K562 (cell line): ENCODE measurements around the gene CCAR1. TPM values are rescaled to one million over a fixed set of nuclear protein-coding genes. Genes with fewer than 3 reads are reported as not detected.
A peak's percentile ranks its signal among the peaks of the same experiment; 100 is the strongest.
"Not testable (repeated sequence)": the region's sequence is repeated elsewhere in the genome, so short reads cannot be mapped to it uniquely, and the experiment has no call there.

Source experiments
- ATAC-seq: fragments of 200-7000 bp; cut with Tn5 transposase; 3 replicates; pipeline ENCODE4 v1.9.1; 2020; ENCODE audit warnings: moderate library complexity
- BruUV-seq: library from RNA; stranded (reverse); fragments of 400-500 nt; replicated peaks from 2 replicates; lab custom pipeline; 2021; lab: Mats Ljungman, UMichigan
- CTCF ChIA-PET: fragments of 300-600 bp; formaldehyde crosslinking; extraction: SDS; loops from one replicate; lab custom pipeline; 2021; ENCODE audit warnings: low intra/inter-chr PET ratio; lab: Yijun Ruan, JAX
- POLR2A ChIA-PET: fragments of 300-600, 350-650 bp; sonication (Branson Sonifier 250); formaldehyde crosslinking; extraction: SDS; loops from one replicate; lab custom pipeline; 2021; ENCODE audit warnings: antibody characterized with exemption, inconsistent platforms; lab: Yijun Ruan, JAX
- DNase-seq, 4 experiments: peaks; one replicate each; pipeline versions ENCODE4 v3.0.0 to v3.0.0-alpha.2; 2011 to 2018; ENCODE audit warnings: low spot score in 3 of 4, mixed read lengths in 3 of 4; ENCODE audit errors: extremely low read depth in 1 of 4
- FAIRE-seq: peaks from 2 replicates; lab custom pipeline; 2011; peaks lifted over from hg19 to GRCh38; lab: Jason Lieb, UNC
- H2AFZ ChIP-seq: 2 replicates; pipeline ENCODE4 v1.6.0; 2011; ENCODE audit warnings: low read depth, low read length, control low read depth, inconsistent platforms
- H3K27ac ChIP-seq: fragments of 200-600 bp; 3 replicates; pipeline ENCODE4 v1.8.0; 2011; ENCODE audit warnings: low read depth, mild to moderate bottlenecking, control low read depth, inconsistent platforms, low read length, moderate library complexity, mixed read lengths; ENCODE audit errors: extremely low read depth
- H3K27me3 ChIP-seq, 2 experiments: fragments of 300-600 bp in 1 of 2; 2 replicates in 1 of 2; 3 replicates in 1 of 2; pipeline versions ENCODE4 v1.6.0 to v1.8.0; 2011; ENCODE audit warnings: inconsistent platforms in 2 of 2, low read length in 2 of 2, mild to moderate bottlenecking in 1 of 2, mixed read lengths in 1 of 2, moderate library complexity in 1 of 2; ENCODE audit not compliant: control insufficient read depth in 2 of 2, insufficient read depth in 2 of 2
- H3K36me3 ChIP-seq: fragments of 300-600 bp; 3 replicates; pipeline ENCODE4 v1.8.0; 2011; ENCODE audit warnings: mild to moderate bottlenecking, low read length, inconsistent platforms; ENCODE audit not compliant: control insufficient read depth, insufficient read depth
- H3K4me1 ChIP-seq, 2 experiments: fragments of 200-600 bp in 1 of 2; replicated peaks in 1 of 2; 2 replicates in 1 of 2; 3 replicates in 1 of 2; pipeline versions ENCODE4 v1.5.1 to v1.8.0; 2011; ENCODE audit warnings: inconsistent platforms in 2 of 2, low read length in 2 of 2, mild to moderate bottlenecking in 1 of 2, mixed read lengths in 1 of 2, moderate library complexity in 1 of 2; ENCODE audit not compliant: control insufficient read depth in 2 of 2, insufficient read depth in 2 of 2
- H3K4me2 ChIP-seq: 2 replicates; pipeline ENCODE4 v1.6.1; 2011; ENCODE audit warnings: low read length, control low read depth, inconsistent platforms, mixed read lengths; ENCODE audit not compliant: insufficient read depth
- H3K4me3 ChIP-seq: fragments of 200-600 bp; sonication (generic), shearing (Covaris generic); 2 replicates; pipeline ENCODE4 v1.5.1; 2016; ENCODE audit warnings: control low read depth, inconsistent platforms
- H3K79me2 ChIP-seq: fragments of 200-600 bp; 3 replicates; pipeline ENCODE4 v1.8.0; 2011; ENCODE audit warnings: low read length, inconsistent platforms; ENCODE audit not compliant: control insufficient read depth, insufficient read depth
- H3K9ac ChIP-seq, 2 experiments: 2 replicates each; pipeline versions ENCODE4 v1.6.0 to v1.6.1; 2011; ENCODE audit warnings: low read depth in 2 of 2, low read length in 2 of 2, control low read depth in 1 of 2, inconsistent platforms in 1 of 2, mild to moderate bottlenecking in 1 of 2, mixed read lengths in 1 of 2; ENCODE audit not compliant: insufficient read depth in 1 of 2
- H3K9me1 ChIP-seq: one replicate; pipeline ENCODE4 v1.6.0; 2011; ENCODE audit warnings: inconsistent platforms, mild to moderate bottlenecking, low read length, moderate library complexity; ENCODE audit not compliant: control insufficient read depth, insufficient read depth
- H3K9me3 ChIP-seq: replicated peaks from 2 replicates; pipeline ENCODE4 v1.5.1; 2011; ENCODE audit warnings: low read depth, low read length, inconsistent platforms; ENCODE audit not compliant: control insufficient read depth, insufficient read depth
- H4K20me1 ChIP-seq: replicated peaks from 2 replicates; pipeline ENCODE4 v1.6.1; 2011; ENCODE audit warnings: low read length, inconsistent platforms, mixed read lengths; ENCODE audit not compliant: control insufficient read depth, insufficient read depth
- CEBPB ChIP-seq: fragments of 450-650 bp; IDR thresholded peaks from 2 replicates; pipeline ENCODE4 v1.6.1; 2016; ENCODE audit warnings: missing genetic modification characterization, missing compliant biosample characterization
- TARDBP ChIP-seq: fragments of 450-650 bp; IDR thresholded peaks from 2 replicates; pipeline ENCODE4 v1.6.1; 2016
- ZNF121 ChIP-seq: sonication (generic); formaldehyde crosslinking; conservative IDR thresholded peaks from 2 replicates; pipeline ENCODE4 v1.8.0; 2022; ENCODE audit warnings: missing genetic modification reagents
- WGBS: fragments of 100-300 bp; shearing (Covaris generic); methylation state at CpG from one replicate; pipeline ENCODE4 v1.1.6; 2016; ENCODE audit warnings: low coverage, mixed read lengths; ENCODE audit not compliant: insufficient coverage; ENCODE audit errors: missing lambda C conversion rate; 5-methylcytosine and 5-hydroxymethylcytosine counted together
- in situ Hi-C: fragments of 300-500 bp; cut with MboI; formaldehyde crosslinking; loops from 4 replicates; pipeline ENCODE4 v1.15.0; 2018; ENCODE audit warnings: inconsistent platforms, mixed read lengths
- intact Hi-C: fragments of 100-400 bp; cut with micrococcal nuclease; formaldehyde crosslinking; loops from 2 replicates; pipeline ENCODE4 v1.14.2; 2022
- polyA plus RNA-seq, 8 experiments: library from polyadenylated mRNA; depleted of rRNA in 4 of 8; stranded (reverse) in 5 of 8; unstranded in 3 of 8; fragments of >200 nt; fragmentation: Nextera tagmentation in 2 of 8; fragmentation: Illumina TruSeq in 1 of 8; extraction: Ambion mirVana in 2 of 8; extraction: Trizol in 1 of 8; gene quantifications; 2 replicates each; pipeline versions ENCODE4 v1.2.1 to v1.2.3, GENCODE V29; 2011 to 2014; ENCODE audit warnings: inconsistent platforms in 1 of 8, missing spikeins in 1 of 8
- total RNA-seq, 7 experiments: library from RNA; depleted of rRNA in 6 of 7; stranded (reverse); fragments of >200 nt in 6 of 7; fragmentation: Illumina TruSeq in 2 of 7; extraction: Trizol in 2 of 7; gene quantifications; 2 replicates each; pipeline versions ENCODE4 v1.2.1 to v1.2.3, GENCODE V29; 2011 to 2021; ENCODE audit warnings: low replicate concordance in 1 of 7

Gene CCAR1
- total and polyA plus RNA-seq, 9 of the 15 experiments (the other 6 are each of a cell fraction or from before 2014, with no cell fraction given): 44.8 to 173 (median 111) TPM

DNA sequence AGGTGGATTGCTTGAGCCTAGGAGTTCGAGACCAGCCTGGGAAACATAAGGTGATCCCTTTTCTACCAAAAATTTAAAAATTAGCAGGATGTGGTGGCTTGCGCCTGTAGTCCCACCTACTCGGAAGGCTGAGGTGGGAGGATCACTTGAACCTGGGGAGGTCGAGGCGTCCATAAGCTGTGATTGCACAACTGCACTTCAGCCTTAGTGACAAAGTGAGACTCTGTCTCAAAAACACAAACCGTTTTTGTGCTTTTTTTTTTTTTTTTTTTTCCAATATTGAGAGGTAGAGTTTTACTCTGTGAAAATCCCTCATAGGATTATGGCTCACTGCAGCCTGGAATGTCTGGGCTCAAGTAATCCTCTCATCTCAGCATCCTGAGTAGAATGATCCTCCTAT is 14.1 kb downstream of the CCAR1 start:
- CTCF ChIA-PET: interaction anchor here (0.5 kb wide), 1 partner anchor 207 kb away, joined by 4 read pairs; no protein-coding TSS in a partner anchor
- H3K9me1 ChIP-seq: no peaks in the 10 kb centered on the region
- H3K36me3 ChIP-seq: peaks cover 95% of the 10 kb centered on the region
- no peak overlapping the region for H3K27ac ChIP-seq
- H3K9ac ChIP-seq: no peak overlapping the region
- peaks cover 51% of the 10 kb centered on the region for H3K79me2 ChIP-seq
- H3K27me3 ChIP-seq: no peaks in the 10 kb centered on the region
- no peak overlapping the region for H3K4me2 ChIP-seq
- POLR2A ChIA-PET: interaction anchor here (1.0 to 1.4 kb wide), 2 partner anchors 9 to 10 kb away, joined by 3 to 5 read pairs; no protein-coding TSS in a partner anchor
- no peaks in the 10 kb centered on the region; a peak in 1 of 5 replicates for H3K4me1 ChIP-seq
- intact Hi-C loops (no loop called here), in situ Hi-C loops (no loop called here)
- ATAC-seq (no peak), FAIRE-seq (no peak), DNase-seq (no peak)
- TF ChIP-seq TARDBP (no peak), CEBPB (peak; percentile 20; the same call in 1 of the 2 replicates)
- WGBS: 69% methylated on average over 6 of the region's 6 CpGs
- H3K9me3 ChIP-seq: no peaks in the 10 kb centered on the region
- no TSS peak for BruUV-seq
- no peak overlapping the region for H2AFZ ChIP-seq
- no peak overlapping the region for H3K4me3 ChIP-seq
- H4K20me1 ChIP-seq: no peaks in the 10 kb centered on the region

GRCh38 chr10:68735739-68736138 is 14.7 kb downstream of the CCAR1 start:
- H2AFZ ChIP-seq, H3K9me3 ChIP-seq, CTCF ChIA-PET, H3K4me2 ChIP-seq, BruUV-seq, H3K4me3 ChIP-seq, H3K27me3 ChIP-seq, H3K27ac ChIP-seq, in situ Hi-C loops, H3K9me1 ChIP-seq, intact Hi-C loops, H3K9ac ChIP-seq, H4K20me1 ChIP-seq, H3K4me1 ChIP-seq, ATAC-seq, DNase-seq: not testable (repeated sequence)
- Histone ChIP-seq H3K79me2 (peaks cover 49% of the 10 kb centered on the region), H3K36me3 (peaks cover 95% of the 10 kb centered on the region)
- 98% methylated on average over 6 of the region's 7 CpGs for WGBS
- TF ChIP-seq ZNF121 (CRISPR knock-in tag): peak; percentile 22; the same call in 1 of the 2 replicates
- POLR2A ChIA-PET: interaction anchor here (1.0 to 1.4 kb wide), 2 partner anchors 9 to 11 kb away, joined by 3 to 5 read pairs; no protein-coding TSS in a partner anchor
- FAIRE-seq: peak; percentile 11

GRCh38 chr10:68740676-68741075 is 19.6 kb downstream of the CCAR1 start:
- H3K9me1 ChIP-seq, H3K9me3 ChIP-seq, H3K4me2 ChIP-seq, BruUV-seq, intact Hi-C loops, H2AFZ ChIP-seq, FAIRE-seq, H3K27ac ChIP-seq, H3K27me3 ChIP-seq, ATAC-seq, H3K4me1 ChIP-seq, H4K20me1 ChIP-seq, CTCF ChIA-PET, DNase-seq, H3K4me3 ChIP-seq, H3K9ac ChIP-seq, in situ Hi-C loops: not testable (repeated sequence)
- POLR2A ChIA-PET: interaction anchor here (1.1 to 1.4 kb wide), 3 partner anchors 13 to 23 kb away, joined by 3 to 5 read pairs (median 4); no protein-coding TSS in a partner anchor
- Histone ChIP-seq H3K79me2 (peaks cover 12% of the 10 kb centered on the region; the same call in 1 of the 3 replicates), H3K36me3 (peaks cover 92% of the 10 kb centered on the region)
- 100% methylated on average over 5 of the region's 5 CpGs for WGBS
